Measurements from ENCODE around the gene GRIK3.

Gene GRIK3

DNA sequence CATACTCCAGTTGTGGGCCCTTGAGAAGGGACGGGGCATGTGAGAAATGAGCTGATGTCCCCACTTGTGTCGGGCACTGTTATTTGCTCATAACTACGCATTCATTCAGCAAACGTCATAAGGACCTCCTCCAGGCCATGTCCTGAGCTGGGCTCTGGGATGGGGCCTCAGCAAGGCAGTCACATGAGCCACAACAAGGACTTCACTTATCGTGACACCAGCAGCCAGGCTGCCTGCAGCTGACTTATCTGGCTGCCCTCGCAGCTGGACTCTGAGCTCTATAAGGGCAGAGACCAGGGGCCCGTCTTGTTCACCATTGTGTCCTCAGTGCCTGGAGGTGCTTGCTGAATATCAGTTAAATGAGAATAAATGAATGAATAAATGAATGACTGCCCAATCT is 37.5 kb upstream of the GRIK3 start:
- Histone ChIP-seq H3K23ac (ENCODE audit: low read length) (no peak overlapping the region), H3K27me3 (ENCODE audit: insufficient read depth, low read length) (no peaks in the 10 kb centered on the region), H3K4me2 (ENCODE audit: low read length) (no peak overlapping the region), H3K79me2 (ENCODE audit: control insufficient read depth, insufficient read depth, low read length, poor library complexity) (no peaks in the 10 kb centered on the region), H3K4ac (ENCODE audit: low read depth, low read length) (no peak overlapping the region), H2AK5ac (ENCODE audit: low read length) (no peak overlapping the region), H3K18ac (ENCODE audit: low read length) (no peak overlapping the region), H2AFZ (ENCODE audit: insufficient read depth, low read length, poor library complexity) (no peak overlapping the region), H2BK12ac (ENCODE audit: low read length) (no peak overlapping the region), H4K12ac (ENCODE audit: low read depth, low read length) (no peak overlapping the region), H3K27ac (ENCODE audit: low read depth, low read length) (no peak overlapping the region), H2BK120ac (ENCODE audit: insufficient read depth, low read length, poor library complexity) (no peak overlapping the region), H3K79me1 (ENCODE audit: low read length) (no peaks in the 10 kb centered on the region), H3K4me3 (ENCODE audit: low read depth, low read length) (no peak overlapping the region), H3K9me3 (ENCODE audit: insufficient read depth, low read depth, low read length) (peaks cover 1% of the 10 kb centered on the region), H4K8ac (ENCODE audit: low read depth, low read length) (no peak overlapping the region), H3K14ac (ENCODE audit: low read length) (no peak overlapping the region), H2BK5ac (ENCODE audit: low read depth, low read length, poor library complexity) (no peak overlapping the region), H3K36me3 (ENCODE audit: control insufficient read depth in 1 of 2, insufficient read depth in 2 of 2, low read length in 2 of 2) (no peaks in the 10 kb centered on the region), H3K9ac (ENCODE audit: low read length) (no peak overlapping the region), H4K91ac (ENCODE audit: low read depth, low read length) (no peak overlapping the region), H3K4me1 (ENCODE audit: control insufficient read depth in 1 of 2, insufficient read depth in 2 of 2, low read length in 2 of 2) (no peaks in the 10 kb centered on the region)
- peak in 1 of 2 donors; percentile 4 for DNase-seq
- WGBS (ENCODE audit: extremely low coverage, insufficient coverage, insufficient read length) = no CpG with 5 or more reads among the region's 7 CpGs

DNA sequence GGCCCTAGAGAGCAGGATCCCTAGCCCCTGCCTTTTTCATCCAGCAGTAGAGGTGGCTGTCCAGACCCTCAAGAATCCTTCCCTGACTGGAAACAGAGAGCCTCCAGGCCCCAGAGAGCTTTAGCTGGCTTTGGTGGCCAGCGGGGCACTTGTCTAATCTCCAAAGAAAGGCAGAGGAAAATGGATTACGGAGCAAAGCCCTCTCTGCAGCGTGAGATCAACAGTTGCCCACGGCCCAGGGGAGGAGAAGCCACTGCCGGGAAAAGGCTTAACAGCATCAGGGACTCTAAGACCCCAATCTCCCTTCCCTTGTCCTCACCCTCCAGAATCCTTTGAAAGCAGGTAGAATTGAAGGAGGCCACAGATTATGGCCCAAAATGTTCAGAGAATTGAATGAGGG is 35.8 kb upstream of the GRIK3 start:
- no peak overlapping the region for H4K91ac ChIP-seq (ENCODE audit: low read depth, low read length)
- H3K79me2 ChIP-seq (ENCODE audit: control insufficient read depth, insufficient read depth, low read length, poor library complexity) = no peaks in the 10 kb centered on the region
- H3K4me1 ChIP-seq (ENCODE audit: control insufficient read depth in 1 of 2, insufficient read depth in 2 of 2, low read length in 2 of 2) = no peaks in the 10 kb centered on the region
- no peak overlapping the region for H2AK5ac ChIP-seq (ENCODE audit: low read length)
- no peak for DNase-seq
- no peak overlapping the region for H3K27ac ChIP-seq (ENCODE audit: low read depth, low read length)
- no peak overlapping the region for H2AFZ ChIP-seq (ENCODE audit: insufficient read depth, low read length, poor library complexity)
- H2BK5ac ChIP-seq (ENCODE audit: low read depth, low read length, poor library complexity) = no peak overlapping the region
- H3K18ac ChIP-seq (ENCODE audit: low read length) = no peak overlapping the region
- H3K36me3 ChIP-seq (ENCODE audit: control insufficient read depth in 1 of 2, insufficient read depth in 2 of 2, low read length in 2 of 2) = no peaks in the 10 kb centered on the region
- no peak overlapping the region for H3K14ac ChIP-seq (ENCODE audit: low read length)
- no peak overlapping the region for H2BK12ac ChIP-seq (ENCODE audit: low read length)
- H4K12ac ChIP-seq (ENCODE audit: low read depth, low read length) = no peak overlapping the region
- H3K9me3 ChIP-seq (ENCODE audit: insufficient read depth, low read depth, low read length) = peaks cover 1% of the 10 kb centered on the region
- no peaks in the 10 kb centered on the region for H3K79me1 ChIP-seq (ENCODE audit: low read length)
- H3K4me3 ChIP-seq (ENCODE audit: low read depth, low read length) = no peak overlapping the region
- no peaks in the 10 kb centered on the region for H3K27me3 ChIP-seq (ENCODE audit: insufficient read depth, low read length)
- H3K23ac ChIP-seq (ENCODE audit: low read length) = no peak overlapping the region
- H3K4ac ChIP-seq (ENCODE audit: low read depth, low read length) = no peak overlapping the region
- no peak overlapping the region for H3K4me2 ChIP-seq (ENCODE audit: low read length)
- H3K9ac ChIP-seq (ENCODE audit: low read length) = no peak overlapping the region
- H2BK120ac ChIP-seq (ENCODE audit: insufficient read depth, low read length, poor library complexity) = no peak overlapping the region
- WGBS (ENCODE audit: extremely low coverage, insufficient coverage, insufficient read length) = no CpG with 5 or more reads among the region's 5 CpGs
- H4K8ac ChIP-seq (ENCODE audit: low read depth, low read length) = no peak overlapping the region

GRCh38 chr1:37069406-37069805 is 35.1 kb upstream of the GRIK3 start:
- DNase-seq = no peak
- no peak overlapping the region for H3K9ac ChIP-seq (ENCODE audit: low read length)
- no peak overlapping the region for H4K12ac ChIP-seq (ENCODE audit: low read depth, low read length)
- no peak overlapping the region for H2BK12ac ChIP-seq (ENCODE audit: low read length)
- no peak overlapping the region for H2BK120ac ChIP-seq (ENCODE audit: insufficient read depth, low read length, poor library complexity)
- peaks cover 1% of the 10 kb centered on the region for H3K9me3 ChIP-seq (ENCODE audit: insufficient read depth, low read depth, low read length)
- WGBS (ENCODE audit: extremely low coverage, insufficient coverage, insufficient read length) = no CpG with 5 or more reads among the region's 4 CpGs
- H3K4me3 ChIP-seq (ENCODE audit: low read depth, low read length) = no peak overlapping the region
- H3K36me3 ChIP-seq (ENCODE audit: control insufficient read depth in 1 of 2, insufficient read depth in 2 of 2, low read length in 2 of 2) = no peaks in the 10 kb centered on the region
- no peak overlapping the region for H3K18ac ChIP-seq (ENCODE audit: low read length)
- no peak overlapping the region for H3K4ac ChIP-seq (ENCODE audit: low read depth, low read length)
- no peak overlapping the region for H2AK5ac ChIP-seq (ENCODE audit: low read length)
- H2BK5ac ChIP-seq (ENCODE audit: low read depth, low read length, poor library complexity) = no peak overlapping the region
- H4K91ac ChIP-seq (ENCODE audit: low read depth, low read length) = no peak overlapping the region
- H3K27me3 ChIP-seq (ENCODE audit: insufficient read depth, low read length) = no peaks in the 10 kb centered on the region
- H3K4me1 ChIP-seq (ENCODE audit: control insufficient read depth in 1 of 2, insufficient read depth in 2 of 2, low read length in 2 of 2) = no peaks in the 10 kb centered on the region
- no peak overlapping the region for H3K27ac ChIP-seq (ENCODE audit: low read depth, low read length)
- no peak overlapping the region for H2AFZ ChIP-seq (ENCODE audit: insufficient read depth, low read length, poor library complexity)
- no peak overlapping the region for H3K4me2 ChIP-seq (ENCODE audit: low read length)
- no peak overlapping the region for H4K8ac ChIP-seq (ENCODE audit: low read depth, low read length)
- H3K79me2 ChIP-seq (ENCODE audit: control insufficient read depth, insufficient read depth, low read length, poor library complexity) = no peaks in the 10 kb centered on the region
- H3K14ac ChIP-seq (ENCODE audit: low read length) = no peak overlapping the region
- no peak overlapping the region for H3K23ac ChIP-seq (ENCODE audit: low read length)
- H3K79me1 ChIP-seq (ENCODE audit: low read length) = no peaks in the 10 kb centered on the region

DNA sequence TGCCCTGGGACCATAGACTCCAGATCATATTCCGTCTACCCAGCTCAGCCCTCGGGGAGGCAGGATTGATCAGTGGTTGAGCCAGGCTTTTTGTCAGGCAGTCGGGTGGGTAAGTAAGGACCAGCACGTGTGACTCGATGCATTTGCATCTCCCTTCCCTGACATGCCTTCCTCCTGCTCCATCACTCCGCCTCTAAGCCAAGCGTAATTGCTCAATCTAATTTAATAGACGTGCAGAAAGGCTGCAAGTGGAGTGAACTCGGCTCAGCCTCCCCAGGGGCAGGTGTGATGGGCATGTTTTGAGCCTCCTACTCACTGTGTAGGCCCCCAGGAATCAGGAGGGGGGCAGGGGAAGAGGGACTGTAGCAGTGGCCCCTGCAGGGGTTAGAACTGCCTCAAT is 34.6 kb upstream of the GRIK3 start:
- H3K4ac ChIP-seq (ENCODE audit: low read depth, low read length) = no peak overlapping the region
- H2BK5ac ChIP-seq (ENCODE audit: low read depth, low read length, poor library complexity) = no peak overlapping the region
- no peak overlapping the region for H2AFZ ChIP-seq (ENCODE audit: insufficient read depth, low read length, poor library complexity)
- H3K23ac ChIP-seq (ENCODE audit: low read length) = no peak overlapping the region
- no peak overlapping the region for H4K91ac ChIP-seq (ENCODE audit: low read depth, low read length)
- peaks cover 1% of the 10 kb centered on the region for H3K9me3 ChIP-seq (ENCODE audit: insufficient read depth, low read depth, low read length)
- no peak overlapping the region for H3K9ac ChIP-seq (ENCODE audit: low read length)
- H4K12ac ChIP-seq (ENCODE audit: low read depth, low read length) = no peak overlapping the region
- H2BK12ac ChIP-seq (ENCODE audit: low read length) = no peak overlapping the region
- no peak overlapping the region for H3K4me2 ChIP-seq (ENCODE audit: low read length)
- no peak overlapping the region for H4K8ac ChIP-seq (ENCODE audit: low read depth, low read length)
- no peaks in the 10 kb centered on the region for H3K79me2 ChIP-seq (ENCODE audit: control insufficient read depth, insufficient read depth, low read length, poor library complexity)
- no peak overlapping the region for H3K4me3 ChIP-seq (ENCODE audit: low read depth, low read length)
- H3K18ac ChIP-seq (ENCODE audit: low read length) = no peak overlapping the region
- no peaks in the 10 kb centered on the region for H3K27me3 ChIP-seq (ENCODE audit: insufficient read depth, low read length)
- no peaks in the 10 kb centered on the region for H3K79me1 ChIP-seq (ENCODE audit: low read length)
- WGBS (ENCODE audit: extremely low coverage, insufficient coverage, insufficient read length) = no CpG with 5 or more reads among the region's 9 CpGs
- no peak overlapping the region for H2BK120ac ChIP-seq (ENCODE audit: insufficient read depth, low read length, poor library complexity)
- no peak overlapping the region for H3K14ac ChIP-seq (ENCODE audit: low read length)
- H3K4me1 ChIP-seq (ENCODE audit: control insufficient read depth in 1 of 2, insufficient read depth in 2 of 2, low read length in 2 of 2) = no peaks in the 10 kb centered on the region
- no peak overlapping the region for H2AK5ac ChIP-seq (ENCODE audit: low read length)
- H3K27ac ChIP-seq (ENCODE audit: low read depth, low read length) = no peak overlapping the region
- DNase-seq = no peak
- H3K36me3 ChIP-seq (ENCODE audit: control insufficient read depth in 1 of 2, insufficient read depth in 2 of 2, low read length in 2 of 2) = no peaks in the 10 kb centered on the region
